ENCODE results near the gene TMEM52.

Gene TMEM52

DNA sequence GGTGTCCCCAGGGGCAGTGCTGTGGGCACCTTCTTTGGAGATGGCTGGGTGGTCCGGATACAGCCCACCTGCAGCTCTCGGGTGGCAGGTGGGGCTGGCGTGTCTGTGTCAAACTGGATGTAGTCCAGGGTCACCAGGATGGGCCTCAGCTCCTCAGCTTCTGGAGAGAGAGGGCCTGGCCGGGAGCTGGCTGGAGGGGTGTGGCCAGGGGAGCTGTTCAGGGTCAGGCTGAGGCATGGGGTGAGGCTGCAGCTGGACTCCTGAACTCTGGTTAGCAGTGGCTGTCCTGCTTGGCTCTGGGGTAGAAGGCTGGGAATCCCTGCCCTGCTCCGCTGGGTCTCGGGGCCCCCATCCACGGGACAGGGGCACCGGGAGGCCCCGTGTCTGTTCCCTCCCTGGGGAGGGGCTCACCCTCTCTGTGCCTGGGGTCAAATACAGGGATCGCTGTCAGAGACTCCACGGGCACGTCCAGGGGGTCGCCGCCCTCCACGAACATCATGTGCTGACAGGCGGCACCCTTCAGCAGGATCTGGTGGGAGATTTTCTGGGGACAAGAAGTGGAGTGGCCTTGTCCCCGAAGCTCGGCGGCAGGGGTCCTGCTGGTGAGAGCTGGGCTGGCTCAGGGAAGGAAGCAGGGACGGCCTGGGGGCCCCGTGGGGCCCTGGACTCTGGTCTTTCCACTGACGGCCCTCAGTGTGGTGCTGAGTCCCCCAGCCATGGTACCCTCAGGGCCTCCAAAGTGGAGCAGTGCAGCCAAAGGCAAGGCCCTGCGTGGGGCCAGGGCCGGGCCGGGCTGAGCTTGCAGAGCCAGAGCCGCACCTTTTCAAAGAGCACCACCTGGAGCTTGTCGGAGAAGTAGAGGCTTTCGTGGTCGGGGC is 4.1 kb upstream of the TMEM52 start:
- no peak for DNase-seq (ENCODE audit: low read depth)
- H3K4me3 ChIP-seq (ENCODE audit: low read depth, low read length): no peak overlapping the region
- TF ChIP-seq, protein P1, sequence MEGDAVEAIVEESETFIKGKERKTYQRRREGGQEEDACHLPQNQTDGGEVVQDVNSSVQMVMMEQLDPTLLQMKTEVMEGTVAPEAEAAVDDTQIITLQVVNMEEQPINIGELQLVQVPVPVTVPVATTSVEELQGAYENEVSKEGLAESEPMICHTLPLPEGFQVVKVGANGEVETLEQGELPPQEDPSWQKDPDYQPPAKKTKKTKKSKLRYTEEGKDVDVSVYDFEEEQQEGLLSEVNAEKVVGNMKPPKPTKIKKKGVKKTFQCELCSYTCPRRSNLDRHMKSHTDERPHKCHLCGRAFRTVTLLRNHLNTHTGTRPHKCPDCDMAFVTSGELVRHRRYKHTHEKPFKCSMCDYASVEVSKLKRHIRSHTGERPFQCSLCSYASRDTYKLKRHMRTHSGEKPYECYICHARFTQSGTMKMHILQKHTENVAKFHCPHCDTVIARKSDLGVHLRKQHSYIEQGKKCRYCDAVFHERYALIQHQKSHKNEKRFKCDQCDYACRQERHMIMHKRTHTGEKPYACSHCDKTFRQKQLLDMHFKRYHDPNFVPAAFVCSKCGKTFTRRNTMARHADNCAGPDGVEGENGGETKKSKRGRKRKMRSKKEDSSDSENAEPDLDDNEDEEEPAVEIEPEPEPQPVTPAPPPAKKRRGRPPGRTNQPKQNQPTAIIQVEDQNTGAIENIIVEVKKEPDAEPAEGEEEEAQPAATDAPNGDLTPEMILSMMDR (IDR thresholded peaks at IDR 0.05; ENCODE audit: insufficient read depth, low read depth, low read length, missing control alignments): no peak

DNA sequence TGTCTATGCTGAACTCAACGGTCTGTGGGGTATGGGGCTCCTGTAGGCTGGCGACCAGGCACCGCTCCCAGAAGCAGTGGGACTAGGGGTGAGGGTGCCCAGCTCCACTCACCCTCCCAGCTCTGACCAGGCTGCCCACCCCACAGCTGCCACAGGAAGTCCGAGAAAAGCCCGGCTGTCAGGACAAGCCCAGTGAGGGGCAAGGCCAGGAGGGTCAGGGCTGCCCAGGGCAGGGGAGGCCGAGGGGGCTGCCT is 3.5 kb upstream of the TMEM52 start:
- DNase-seq (ENCODE audit: low read depth): no peak
- no peak overlapping the region for H3K4me3 ChIP-seq (ENCODE audit: low read depth, low read length)
- TF ChIP-seq, protein P1 (IDR thresholded peaks at IDR 0.05; ENCODE audit: insufficient read depth, low read depth, low read length, missing control alignments): no peak

DNA sequence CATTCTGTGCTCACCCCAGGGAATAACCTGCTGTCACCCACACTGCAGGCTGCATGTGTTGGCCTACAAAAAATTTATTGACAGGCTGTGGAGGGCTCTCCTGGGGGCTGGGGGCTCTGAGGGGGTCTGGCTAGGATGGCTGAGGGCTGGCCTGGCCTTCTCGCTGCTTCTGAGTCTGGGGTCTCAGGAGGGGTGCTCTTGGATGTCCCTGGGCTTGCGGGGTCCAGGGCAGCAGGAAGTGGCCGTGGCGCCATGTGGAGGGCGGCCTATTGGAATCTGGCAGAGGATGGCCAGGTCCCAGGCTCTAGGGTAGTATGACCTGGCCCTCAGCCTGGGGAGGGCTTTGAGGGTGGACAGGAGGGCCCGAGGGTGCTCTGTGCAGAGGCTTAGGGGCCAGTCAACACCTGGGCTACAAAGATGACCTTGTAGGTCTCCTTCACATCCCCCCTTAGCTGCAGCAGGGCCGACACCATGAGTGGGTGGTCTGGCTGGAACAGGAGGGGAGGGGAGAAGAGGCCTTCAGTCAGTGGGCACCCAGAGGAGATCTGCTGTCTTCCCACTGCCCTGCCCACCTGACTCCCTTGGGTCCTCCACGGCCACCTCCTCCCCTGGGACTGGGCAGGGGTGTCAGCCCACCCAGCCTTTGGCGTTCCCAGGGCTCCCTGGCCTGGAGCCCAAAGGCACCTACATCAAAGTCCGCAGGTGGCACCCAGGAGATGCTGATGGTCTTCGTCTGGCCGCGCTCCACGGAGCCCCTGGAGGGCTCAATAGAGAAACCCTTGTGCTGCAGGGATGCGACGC is 3.0 kb upstream of the TMEM52 start:
- TF ChIP-seq, protein P1 (IDR thresholded peaks at IDR 0.05; ENCODE audit: insufficient read depth, low read depth, low read length, missing control alignments): no peak
- no peak overlapping the region for H3K4me3 ChIP-seq (ENCODE audit: low read depth, low read length)
- DNase-seq (ENCODE audit: low read depth): no peak

DNA sequence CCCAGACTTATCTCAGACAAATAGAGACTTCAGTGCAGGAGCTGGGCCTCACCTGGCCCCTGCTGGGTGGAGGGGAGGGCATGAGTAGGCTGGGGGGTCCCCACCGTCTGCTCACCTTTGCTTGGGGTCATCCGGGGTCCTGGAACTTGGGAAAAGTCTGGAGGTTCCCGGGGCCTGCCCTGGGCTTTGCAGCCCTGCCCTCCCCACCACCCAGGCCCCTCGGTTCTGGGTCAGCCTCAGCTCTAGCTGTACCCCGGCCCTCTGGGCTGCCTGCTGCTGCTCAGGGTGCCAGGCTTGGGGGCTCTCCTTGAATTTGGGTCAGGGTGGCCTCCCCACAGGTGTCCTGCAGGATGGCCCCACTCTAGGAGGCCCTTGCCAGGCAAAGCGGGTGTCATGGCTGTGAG is 2.4 kb upstream of the TMEM52 start:
- no peak overlapping the region for H3K4me3 ChIP-seq (ENCODE audit: low read depth, low read length)
- TF ChIP-seq, protein P1 (IDR thresholded peaks at IDR 0.05; ENCODE audit: insufficient read depth, low read depth, low read length, missing control alignments): no peak
- no peak for DNase-seq (ENCODE audit: low read depth)

DNA sequence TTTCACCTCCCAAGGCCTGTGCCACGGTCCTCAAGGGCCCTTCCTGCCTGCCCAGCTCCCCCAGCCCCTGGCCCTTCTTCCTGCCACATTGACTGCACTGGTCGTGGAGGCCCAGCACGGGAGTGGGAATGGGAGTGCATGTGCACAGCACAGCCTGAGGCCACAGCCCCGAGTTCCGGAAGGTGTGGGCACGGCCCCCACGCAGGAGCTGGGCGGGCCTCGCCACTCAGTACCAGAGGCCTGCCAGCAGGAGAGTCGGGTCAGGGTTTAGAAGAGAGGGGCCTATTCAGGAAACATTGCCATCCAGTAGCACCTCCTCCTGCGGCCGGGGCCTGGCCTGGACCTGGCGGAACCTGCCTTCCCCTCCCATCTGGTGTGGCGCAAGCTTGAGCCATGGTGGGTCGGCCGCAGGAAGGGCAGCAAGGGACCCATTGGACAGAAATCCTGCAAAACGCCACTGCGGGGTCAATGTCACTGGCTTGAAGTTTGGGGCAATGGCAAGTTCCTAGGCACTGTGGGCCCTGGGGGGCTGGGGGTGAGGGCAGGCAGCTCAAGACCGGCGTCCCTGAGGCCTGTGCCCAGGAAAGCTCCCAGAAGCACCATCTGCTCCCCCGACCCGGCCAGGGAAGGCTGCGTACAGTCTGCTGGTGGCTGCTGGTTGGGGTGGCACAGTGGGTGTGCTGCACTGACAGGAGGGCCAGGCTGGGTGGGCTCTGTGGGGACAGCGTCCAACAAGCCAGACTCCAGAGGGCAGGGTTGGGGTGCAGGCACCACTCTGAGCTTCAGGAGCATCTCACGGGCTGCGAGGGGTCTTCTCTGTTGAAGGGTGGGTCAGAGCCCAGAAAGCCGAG is 1.8 kb upstream of the TMEM52 start:
- TF ChIP-seq, protein P1 (IDR thresholded peaks at IDR 0.05; ENCODE audit: insufficient read depth, low read depth, low read length, missing control alignments): no peak
- no peak for DNase-seq (ENCODE audit: low read depth)
- H3K4me3 ChIP-seq (ENCODE audit: low read depth, low read length): no peak overlapping the region

DNA sequence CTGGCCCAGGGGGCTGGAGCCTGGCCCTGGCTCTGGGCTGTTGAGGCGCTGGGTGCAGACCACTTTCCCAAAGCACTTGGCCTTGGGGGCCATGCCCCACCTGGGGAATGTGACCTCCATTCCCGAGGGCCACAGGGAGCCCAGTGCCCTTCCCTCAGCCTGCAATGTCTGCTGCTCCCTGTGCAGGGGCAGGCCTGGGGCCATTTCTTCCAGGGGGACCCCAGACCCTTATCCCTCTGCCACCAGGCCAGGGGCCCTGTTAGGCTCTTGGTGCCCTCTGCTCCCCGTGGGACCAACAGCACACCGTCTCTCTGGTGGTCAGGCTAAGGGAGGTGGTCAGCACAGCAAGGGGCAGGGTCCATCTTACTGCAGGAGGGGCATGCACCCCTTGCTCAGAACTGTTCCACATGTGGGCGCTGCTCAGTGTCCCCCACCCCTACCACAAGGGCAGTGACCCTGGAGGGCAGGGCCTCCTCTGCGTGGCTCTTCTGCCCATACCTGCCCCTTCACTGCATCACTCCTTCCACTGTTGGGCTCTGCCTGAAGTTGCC is 1.1 kb upstream of the TMEM52 start:
- DNase-seq (ENCODE audit: low read depth): no peak
- H3K4me3 ChIP-seq (ENCODE audit: low read depth, low read length): no peak overlapping the region

More for the DNA sequence above, 1.1 kb upstream of the TMEM52 start:
- TF ChIP-seq, protein P1 (IDR thresholded peaks at IDR 0.05; ENCODE audit: insufficient read depth, low read depth, low read length, missing control alignments): no peak
